GM21529 (cell line): Measurements from ENCODE around the gene ATG5.
"Not testable (repeated sequence)": the region's sequence is repeated elsewhere in the genome, so short reads cannot be mapped to it uniquely, and the experiment has no call there.

Source experiments
- ATAC-seq: cut with Tn5 transposase; IDR thresholded peaks from one replicate; pipeline ENCODE4 v1.9.1; 2021; ENCODE audit not compliant: unreplicated experiment

Gene ATG5

GRCh38 chr6:106160189-106160588 is 165.4 kb downstream of the ATG5 start:
- ATAC-seq, result no peak

- ATAC-seq, result no peak
These were observed 166.0 kb downstream of the ATG5 start for GRCh38 chr6:106159531-106159940.

- no peak for ATAC-seq
These were observed 166.7 kb downstream of the ATG5 start for GRCh38 chr6:106158816-106159215.

- ATAC-seq, result no peak
These were observed 168.7 kb downstream of the ATG5 start for GRCh38 chr6:106156863-106157262.

- ATAC-seq, result no peak
These were observed 169.1 kb downstream of the ATG5 start for GRCh38 chr6:106156413-106156812.

- ATAC-seq, result no peak
These were observed 170.2 kb downstream of the ATG5 start for GRCh38 chr6:106155219-106155830.

GRCh38 chr6:106154326-106154725 is 171.2 kb downstream of the ATG5 start:
- no peak for ATAC-seq

GRCh38 chr6:106152952-106153351 is 172.6 kb downstream of the ATG5 start:
- ATAC-seq, result no peak

- not testable (repeated sequence) for ATAC-seq
These were observed 173.1 kb downstream of the ATG5 start for GRCh38 chr6:106152476-106152875.

- ATAC-seq, result no peak
These were observed 176.0 kb downstream of the ATG5 start for GRCh38 chr6:106149472-106150069.

- ATAC-seq, result no peak
These were observed 178.1 kb downstream of the ATG5 start for GRCh38 chr6:106147476-106147875.

- no peak for ATAC-seq
These were observed 178.7 kb downstream of the ATG5 start for GRCh38 chr6:106146852-106147351.

- ATAC-seq, result peak; percentile 42
These were observed 179.8 kb downstream of the ATG5 start for GRCh38 chr6:106145741-106146227.

- ATAC-seq, result no peak
These were observed 180.4 kb downstream of the ATG5 start for GRCh38 chr6:106145144-106145543.

GRCh38 chr6:106143665-106144064 is 181.9 kb downstream of the ATG5 start:
- no peak for ATAC-seq

- no peak for ATAC-seq
These were observed 182.6 kb downstream of the ATG5 start for GRCh38 chr6:106142876-106143431.

- peak; percentile 81 for ATAC-seq
These were observed 183.9 kb downstream of the ATG5 start for GRCh38 chr6:106141441-106142237.

- no peak for ATAC-seq
These were observed 187.4 kb downstream of the ATG5 start for GRCh38 chr6:106138151-106138550.

- ATAC-seq, result no peak
These were observed 188.7 kb downstream of the ATG5 start for GRCh38 chr6:106136845-106137244.

- no peak for ATAC-seq
These were observed 189.5 kb downstream of the ATG5 start for GRCh38 chr6:106135911-106136571.
